GM23338 (cell line): Measurements from ENCODE around the gene CGNL1. TPM values are rescaled to one million over a fixed set of nuclear protein-coding genes. Genes with fewer than 3 reads are reported as not detected.

Experiments
- ATAC-seq: fragments of 200-7000 bp; cut with Tn5 transposase; 3 replicates; pipeline ENCODE4 v1.9.1; 2020
- DNase-seq: peaks from one replicate; pipeline ENCODE4 v3.0.0-alpha.2; 2015; ENCODE audit warnings: low spot score
- H2AFZ ChIP-seq: fragments of 200-600 bp; sonication (generic); 2 replicates; pipeline ENCODE4 v1.8.0; 2016; ENCODE audit warnings: antibody characterized with exemption, mild to moderate bottlenecking, moderate library complexity
- H3F3A ChIP-seq: fragments of 200-600 bp; sonication (generic); replicated peaks from 2 replicates; pipeline ENCODE4 v1.8.0; 2017; ENCODE audit warnings: antibody characterized with exemption, mixed run types, low read depth
- H3K27ac ChIP-seq: fragments of 200-600 bp; sonication (generic); 2 replicates; pipeline ENCODE4 v1.6.1; 2016; ENCODE audit warnings: low read depth
- H3K27me3 ChIP-seq: fragments of 200-600 bp; sonication (generic); 2 replicates; pipeline ENCODE4 v1.8.0; 2016; ENCODE audit warnings: mild to moderate bottlenecking, mixed run types, moderate library complexity; ENCODE audit not compliant: insufficient read depth
- H3K36me3 ChIP-seq: fragments of 200-600 bp; sonication (generic); 2 replicates; pipeline ENCODE4 v1.8.0; 2016; ENCODE audit warnings: mild to moderate bottlenecking; ENCODE audit not compliant: insufficient read depth
- H3K4me1 ChIP-seq: fragments of 200-600 bp; sonication (generic); 2 replicates; pipeline ENCODE4 v1.8.0; 2016; ENCODE audit warnings: mild to moderate bottlenecking, moderate library complexity; ENCODE audit not compliant: insufficient read depth
- H3K4me2 ChIP-seq: fragments of 200-600 bp; sonication (generic); 2 replicates; pipeline ENCODE4 v1.7.1; 2017; ENCODE audit warnings: mixed run types
- H3K4me3 ChIP-seq: fragments of 200-600 bp; sonication (generic); 2 replicates; pipeline ENCODE4 v1.6.1; 2016; ENCODE audit warnings: mixed run types
- H3K79me2 ChIP-seq: fragments of 200-600 bp; sonication (generic); replicated peaks from 2 replicates; pipeline ENCODE4 v1.8.0; 2017; ENCODE audit warnings: mild to moderate bottlenecking; ENCODE audit not compliant: insufficient read depth
- H3K9me2 ChIP-seq: fragments of 200-600 bp; sonication (generic); 2 replicates; pipeline ENCODE4 v1.8.0; 2017; ENCODE audit not compliant: insufficient read depth
- H4K20me1 ChIP-seq: fragments of 200-600 bp; sonication (generic); replicated peaks from 2 replicates; pipeline ENCODE4 v1.8.0; 2017; ENCODE audit warnings: mild to moderate bottlenecking; ENCODE audit not compliant: insufficient read depth
- H3K27ac Mint-ChIP-seq: 2 replicates; pipeline ENCODE4 v1.8.0; 2020; ENCODE audit warnings: inconsistent platforms, mild to moderate bottlenecking, moderate library complexity, mixed read lengths
- H3K27me3 Mint-ChIP-seq: 3 replicates; pipeline ENCODE4 v1.8.0; 2022; ENCODE audit warnings: low read depth, mild to moderate bottlenecking, moderate library complexity, mixed read lengths, inconsistent platforms; ENCODE audit not compliant: insufficient read depth, poor library complexity
- H3K36me3 Mint-ChIP-seq: 3 replicates; pipeline ENCODE4 v1.8.0; 2021; ENCODE audit warnings: low read depth, mild to moderate bottlenecking, inconsistent platforms, moderate library complexity, mixed read lengths
- H3K4me1 Mint-ChIP-seq: 3 replicates; pipeline ENCODE4 v1.8.0; 2020; ENCODE audit warnings: mild to moderate bottlenecking, inconsistent platforms, mixed read lengths
- H3K4me3 Mint-ChIP-seq: 3 replicates; pipeline ENCODE4 v1.8.0; 2021; ENCODE audit warnings: moderate library complexity, mild to moderate bottlenecking, inconsistent platforms, mixed read lengths
- H3K9me3 Mint-ChIP-seq: 3 replicates; pipeline ENCODE4 v1.8.0; 2020; ENCODE audit warnings: moderate library complexity, mild to moderate bottlenecking, inconsistent platforms, mixed read lengths
- JUNB ChIP-seq: IDR thresholded peaks from one replicate; pipeline ENCODE4 v1.6.1; 2016; ENCODE audit warnings: antibody characterized with exemption; ENCODE audit not compliant: unreplicated experiment
- REST ChIP-seq: IDR thresholded peaks from one replicate; pipeline ENCODE4 v1.6.1; 2018; ENCODE audit warnings: antibody characterized with exemption; ENCODE audit not compliant: unreplicated experiment
- ZNF462 ChIP-seq: fragments of 250-450 bp; sonication (Bioruptor Pico); IDR thresholded peaks from 2 replicates; pipeline ENCODE4 v1.5.0; 2020; ENCODE audit warnings: mild to moderate bottlenecking, moderate library complexity
- polyA plus RNA-seq: library from polyadenylated mRNA; unstranded; fragments of >200 nt; fragmentation: Nextera tagmentation; extraction: Ambion mirVana; gene quantifications from 2 replicates; pipeline ENCODE4 v1.2.1, GENCODE V29; 2016
- total RNA-seq: library from RNA; depleted of rRNA; stranded (reverse); fragments of >200 nt; shearing (Covaris generic); gene quantifications from 2 replicates; pipeline ENCODE4 v1.2.3, GENCODE V29; 2014

The CGNL1 gene
- total and polyA plus RNA-seq, 2 experiments from 2014 or later = 20.0 to 57.8 TPM

- TF ChIP-seq ZNF462 (CRISPR knock-in tag) = no peak
- TF ChIP-seq REST = no peak
Observed at GRCh38 chr15:57476533-57476975, 100.2 kb downstream of the CGNL1 start (continued).

GRCh38 chr15:57477736-57478522 is 101.6 kb downstream of the CGNL1 start:
- Histone ChIP-seq H3K4me2 (peak overlapping the region; percentile 52; the same call in 1 of the 2 replicates), H2AFZ (no peak overlapping the region), H3K36me3 (no peaks in the 10 kb centered on the region), H3K79me2 (no peaks in the 10 kb centered on the region), H3K9me2 (0 out of 2 replicates have a peak, but pooled peaks cover 3% of the 10 kb centered on the region), H3K4me3 (no peak overlapping the region), H3K27me3 (no peaks in the 10 kb centered on the region), H3K4me1 (peaks cover 7% of the 10 kb centered on the region; the same call in 1 of the 2 replicates), H4K20me1 (no peaks in the 10 kb centered on the region), H3F3A (no peaks in the 10 kb centered on the region), H3K27ac (peak overlapping the region; percentile 73; the same call in 1 of the 2 replicates)
- Mint-ChIP-seq H3K4me1 (peaks cover 38% of the 10 kb centered on the region), H3K27me3 (peaks cover 7% of the 10 kb centered on the region), H3K27ac (peak overlapping the region; percentile 92), H3K9me3 (no peaks in the 10 kb centered on the region), H3K4me3 (peak overlapping the region; percentile 13; the same call in 2 of the 3 replicates), H3K36me3 (peaks cover 33% of the 10 kb centered on the region)
- peak; percentile 55 for DNase-seq
- peak; percentile 97 for ATAC-seq
- TF ChIP-seq ZNF462 (CRISPR knock-in tag) = peak; percentile 91
- TF ChIP-seq JUNB = no peak
